ENCODE data around the gene ALOX15. TPM values are rescaled to one million over a fixed set of nuclear protein-coding genes. Genes with fewer than 3 reads are reported as not detected.
"Not testable (repeated sequence)": the region's sequence is repeated elsewhere in the genome, so short reads cannot be mapped to it uniquely, and the experiment has no call there.

Gene ALOX15
- total RNA-seq, 1 donor from 2014 or later: 4.9 TPM

DNA sequence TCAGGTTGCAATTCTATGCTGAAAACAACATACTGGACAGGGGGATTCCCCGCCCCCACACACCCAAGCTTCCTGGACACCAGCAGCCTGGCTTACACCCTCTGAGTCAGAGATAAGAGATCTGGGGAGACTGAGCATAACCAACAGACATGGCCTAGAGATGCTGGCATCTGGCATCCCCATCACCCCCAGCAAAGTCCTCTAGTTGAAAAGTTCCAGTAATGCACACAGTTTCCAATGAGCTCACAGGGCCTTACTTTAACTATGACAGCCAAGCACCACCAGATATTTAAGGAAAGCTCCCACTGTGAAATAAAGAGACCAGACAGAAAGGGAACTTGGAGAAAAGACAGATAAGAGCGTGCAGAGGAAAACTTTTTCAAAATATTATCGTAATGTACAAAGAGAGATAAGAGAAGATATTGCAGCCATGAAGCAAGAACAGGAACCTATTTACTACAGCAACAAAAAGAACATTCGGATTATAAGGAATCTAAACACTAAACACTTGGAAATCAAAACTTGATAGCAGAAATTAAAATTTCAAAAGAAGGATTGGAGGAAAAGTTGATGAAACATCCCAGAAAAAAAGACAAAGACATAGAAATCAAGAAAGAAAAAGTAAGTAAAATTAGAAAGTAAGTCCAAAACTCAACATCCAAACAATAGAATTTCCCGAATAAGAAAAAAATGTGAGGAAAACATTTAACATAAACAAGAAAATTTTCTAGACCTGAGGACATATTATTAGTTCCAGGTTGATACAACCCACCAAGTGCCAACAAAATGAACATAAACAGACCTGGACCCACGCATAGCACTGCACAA, 17.2 kb upstream of the ALOX15 start:
- DNase-seq (ENCODE audit: extremely low spot score, unreplicated experiment): no peak
- Mint-ChIP-seq H3K36me3 (no peaks in the 10 kb centered on the region), H3K27me3 (no peaks in the 10 kb centered on the region), H3K27ac (no peak overlapping the region), H3K9me3 (no peaks in the 10 kb centered on the region), H3K4me3 (no peak overlapping the region), H3K4me1 (ENCODE audit: unreplicated experiment) (no peaks in the 10 kb centered on the region)
- TF ChIP-seq, protein P1, sequence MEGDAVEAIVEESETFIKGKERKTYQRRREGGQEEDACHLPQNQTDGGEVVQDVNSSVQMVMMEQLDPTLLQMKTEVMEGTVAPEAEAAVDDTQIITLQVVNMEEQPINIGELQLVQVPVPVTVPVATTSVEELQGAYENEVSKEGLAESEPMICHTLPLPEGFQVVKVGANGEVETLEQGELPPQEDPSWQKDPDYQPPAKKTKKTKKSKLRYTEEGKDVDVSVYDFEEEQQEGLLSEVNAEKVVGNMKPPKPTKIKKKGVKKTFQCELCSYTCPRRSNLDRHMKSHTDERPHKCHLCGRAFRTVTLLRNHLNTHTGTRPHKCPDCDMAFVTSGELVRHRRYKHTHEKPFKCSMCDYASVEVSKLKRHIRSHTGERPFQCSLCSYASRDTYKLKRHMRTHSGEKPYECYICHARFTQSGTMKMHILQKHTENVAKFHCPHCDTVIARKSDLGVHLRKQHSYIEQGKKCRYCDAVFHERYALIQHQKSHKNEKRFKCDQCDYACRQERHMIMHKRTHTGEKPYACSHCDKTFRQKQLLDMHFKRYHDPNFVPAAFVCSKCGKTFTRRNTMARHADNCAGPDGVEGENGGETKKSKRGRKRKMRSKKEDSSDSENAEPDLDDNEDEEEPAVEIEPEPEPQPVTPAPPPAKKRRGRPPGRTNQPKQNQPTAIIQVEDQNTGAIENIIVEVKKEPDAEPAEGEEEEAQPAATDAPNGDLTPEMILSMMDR (conservative IDR thresholded peaks at IDR 0.05): no peak

DNA sequence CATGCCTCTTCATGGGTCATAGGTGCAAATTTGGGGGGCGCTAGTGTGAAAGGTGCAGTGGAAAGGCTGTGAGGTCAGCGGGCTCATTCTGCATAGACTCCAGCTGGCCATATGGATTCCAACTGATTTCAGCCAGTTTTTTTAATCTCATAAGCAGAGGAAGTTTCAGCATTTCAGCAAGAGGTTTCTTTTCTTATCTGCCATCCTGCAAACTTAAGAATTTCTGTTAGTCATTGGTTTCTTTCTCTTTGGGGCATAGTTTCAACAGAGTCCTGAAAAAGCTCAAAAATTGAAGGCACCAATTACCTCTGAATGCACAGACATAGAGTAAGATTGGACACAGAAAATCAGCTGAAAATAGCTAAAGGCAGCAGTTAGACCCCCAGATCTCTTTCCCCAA, 16.2 kb upstream of the ALOX15 start:
- no peak overlapping the region for H3K27ac Mint-ChIP-seq
- no peak overlapping the region for H3K4me3 Mint-ChIP-seq
- no peak for DNase-seq (ENCODE audit: extremely low spot score, unreplicated experiment)

DNA sequence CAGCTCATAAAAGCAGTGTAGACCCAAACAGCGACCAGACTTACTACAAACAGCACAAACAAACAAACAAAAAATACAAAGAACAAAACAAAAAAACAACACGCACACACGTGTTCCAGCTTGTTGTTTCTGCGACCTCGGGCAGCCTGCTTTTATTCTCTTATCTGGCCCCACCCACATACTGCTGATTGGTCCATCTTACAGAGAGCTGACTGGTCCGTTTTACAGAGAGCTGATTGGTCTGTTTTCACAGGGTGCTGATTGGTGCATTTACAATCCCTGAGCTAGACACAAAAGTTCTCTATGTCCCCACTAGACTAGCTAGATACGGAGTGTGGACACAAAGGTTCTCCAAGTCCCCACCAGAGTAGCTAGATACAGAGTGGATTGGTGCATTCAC, 14.5 kb upstream of the ALOX15 start:
- H3K4me1 Mint-ChIP-seq (ENCODE audit: unreplicated experiment); H3K36me3 Mint-ChIP-seq: not testable (repeated sequence)

More for the DNA sequence above, 16.2 kb upstream of the ALOX15 start:
- Mint-ChIP-seq H3K36me3 (no peaks in the 10 kb centered on the region), H3K27me3 (no peaks in the 10 kb centered on the region), H3K4me1 (ENCODE audit: unreplicated experiment) (no peaks in the 10 kb centered on the region), H3K9me3 (no peaks in the 10 kb centered on the region)
- TF ChIP-seq, protein P1 (conservative IDR thresholded peaks at IDR 0.05): no peak

DNA sequence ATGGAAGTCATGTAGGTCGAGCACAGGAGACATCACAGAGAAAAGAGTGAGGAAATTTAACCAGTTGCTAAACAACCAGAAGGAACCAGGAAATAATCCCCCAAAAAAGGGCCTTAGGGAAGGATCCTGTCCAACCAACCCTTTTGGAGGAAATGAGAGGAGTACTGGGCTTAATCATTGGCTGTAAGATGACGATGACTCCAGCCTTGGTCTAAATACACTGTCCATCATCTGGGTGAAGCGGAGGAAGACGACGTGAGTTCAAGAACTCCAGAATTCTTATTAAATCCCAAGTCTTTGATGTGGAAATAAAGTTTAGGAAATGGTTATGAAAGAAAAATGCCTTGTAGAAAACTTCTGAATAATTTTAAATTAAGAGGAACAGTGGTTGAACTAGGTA, 11.5 kb upstream of the ALOX15 start:
- TF ChIP-seq, protein P1 (conservative IDR thresholded peaks at IDR 0.05): no peak
- no peak for DNase-seq (ENCODE audit: extremely low spot score, unreplicated experiment)
- Mint-ChIP-seq H3K27me3 (no peaks in the 10 kb centered on the region), H3K9me3 (no peaks in the 10 kb centered on the region), H3K36me3 (no peaks in the 10 kb centered on the region), H3K4me1 (ENCODE audit: unreplicated experiment) (peaks cover 10% of the 10 kb centered on the region), H3K4me3 (no peak overlapping the region), H3K27ac (no peak overlapping the region)

More for the DNA sequence above, 14.5 kb upstream of the ALOX15 start:
- H3K27me3 Mint-ChIP-seq; H3K4me3 Mint-ChIP-seq; DNase-seq (ENCODE audit: extremely low spot score, unreplicated experiment); H3K9me3 Mint-ChIP-seq; H3K27ac Mint-ChIP-seq: not testable (repeated sequence)

DNA sequence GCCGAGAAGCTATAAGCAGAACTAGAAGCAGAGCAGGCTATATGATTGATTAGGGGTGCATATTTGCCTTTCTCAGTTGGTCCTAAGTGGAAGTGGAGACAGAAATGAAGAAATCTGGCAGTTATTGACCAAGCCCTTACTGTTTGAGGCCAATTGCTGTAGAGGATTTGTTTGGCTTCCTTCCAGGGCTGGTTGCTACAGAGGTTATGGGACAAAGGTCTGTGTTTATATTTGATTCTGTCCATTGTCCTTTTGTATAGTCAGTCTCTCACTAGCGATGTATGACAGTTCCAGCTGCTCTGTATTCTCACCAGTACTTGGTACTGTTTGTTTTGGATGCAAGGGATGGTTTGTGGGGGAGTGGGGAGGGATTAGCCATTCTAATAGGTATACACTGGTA, 7.3 kb upstream of the ALOX15 start:
- H3K4me1 Mint-ChIP-seq (ENCODE audit: unreplicated experiment): peaks cover 10% of the 10 kb centered on the region
- H3K36me3 Mint-ChIP-seq: no peaks in the 10 kb centered on the region

DNA sequence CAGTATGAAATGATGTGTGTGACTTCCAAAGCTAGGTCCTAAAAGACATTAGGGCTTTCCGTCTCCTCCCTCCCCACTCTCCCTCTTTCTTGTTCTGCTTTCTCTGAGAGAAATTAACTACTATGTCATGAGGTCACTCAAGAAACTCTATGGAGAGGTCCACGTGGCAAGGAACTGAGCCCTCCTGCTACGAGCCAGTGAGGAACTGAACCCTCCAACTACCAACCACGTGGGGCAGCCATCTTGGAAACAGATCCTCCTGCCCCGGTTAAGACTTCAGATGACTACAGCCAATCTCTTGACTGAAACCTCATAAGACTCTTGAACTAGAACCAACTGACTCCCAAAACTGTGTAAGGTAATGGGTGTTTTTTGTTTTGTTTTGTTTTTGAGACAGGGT, 4.2 kb upstream of the ALOX15 start:
- no peak for DNase-seq (ENCODE audit: extremely low spot score, unreplicated experiment)
- Mint-ChIP-seq H3K27me3 (peaks cover 54% of the 10 kb centered on the region), H3K36me3 (no peaks in the 10 kb centered on the region), H3K4me1 (ENCODE audit: unreplicated experiment) (peaks cover 19% of the 10 kb centered on the region), H3K9me3 (no peaks in the 10 kb centered on the region), H3K27ac (no peak overlapping the region), H3K4me3 (no peak overlapping the region)
- TF ChIP-seq, protein P1 (conservative IDR thresholded peaks at IDR 0.05): no peak

More for the DNA sequence above, 7.3 kb upstream of the ALOX15 start:
- no peak for DNase-seq (ENCODE audit: extremely low spot score, unreplicated experiment)
- H3K27ac Mint-ChIP-seq: no peak overlapping the region
- H3K9me3 Mint-ChIP-seq: no peaks in the 10 kb centered on the region
- TF ChIP-seq, protein P1 (conservative IDR thresholded peaks at IDR 0.05): no peak
- peaks cover 23% of the 10 kb centered on the region for H3K27me3 Mint-ChIP-seq
- no peak overlapping the region for H3K4me3 Mint-ChIP-seq

All from type B pancreatic cell (in vitro differentiated cells).